ENCODE measurements around the gene MASP1.

MASP1 gene, protein sequence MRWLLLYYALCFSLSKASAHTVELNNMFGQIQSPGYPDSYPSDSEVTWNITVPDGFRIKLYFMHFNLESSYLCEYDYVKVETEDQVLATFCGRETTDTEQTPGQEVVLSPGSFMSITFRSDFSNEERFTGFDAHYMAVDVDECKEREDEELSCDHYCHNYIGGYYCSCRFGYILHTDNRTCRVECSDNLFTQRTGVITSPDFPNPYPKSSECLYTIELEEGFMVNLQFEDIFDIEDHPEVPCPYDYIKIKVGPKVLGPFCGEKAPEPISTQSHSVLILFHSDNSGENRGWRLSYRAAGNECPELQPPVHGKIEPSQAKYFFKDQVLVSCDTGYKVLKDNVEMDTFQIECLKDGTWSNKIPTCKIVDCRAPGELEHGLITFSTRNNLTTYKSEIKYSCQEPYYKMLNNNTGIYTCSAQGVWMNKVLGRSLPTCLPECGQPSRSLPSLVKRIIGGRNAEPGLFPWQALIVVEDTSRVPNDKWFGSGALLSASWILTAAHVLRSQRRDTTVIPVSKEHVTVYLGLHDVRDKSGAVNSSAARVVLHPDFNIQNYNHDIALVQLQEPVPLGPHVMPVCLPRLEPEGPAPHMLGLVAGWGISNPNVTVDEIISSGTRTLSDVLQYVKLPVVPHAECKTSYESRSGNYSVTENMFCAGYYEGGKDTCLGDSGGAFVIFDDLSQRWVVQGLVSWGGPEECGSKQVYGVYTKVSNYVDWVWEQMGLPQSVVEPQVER

DNA sequence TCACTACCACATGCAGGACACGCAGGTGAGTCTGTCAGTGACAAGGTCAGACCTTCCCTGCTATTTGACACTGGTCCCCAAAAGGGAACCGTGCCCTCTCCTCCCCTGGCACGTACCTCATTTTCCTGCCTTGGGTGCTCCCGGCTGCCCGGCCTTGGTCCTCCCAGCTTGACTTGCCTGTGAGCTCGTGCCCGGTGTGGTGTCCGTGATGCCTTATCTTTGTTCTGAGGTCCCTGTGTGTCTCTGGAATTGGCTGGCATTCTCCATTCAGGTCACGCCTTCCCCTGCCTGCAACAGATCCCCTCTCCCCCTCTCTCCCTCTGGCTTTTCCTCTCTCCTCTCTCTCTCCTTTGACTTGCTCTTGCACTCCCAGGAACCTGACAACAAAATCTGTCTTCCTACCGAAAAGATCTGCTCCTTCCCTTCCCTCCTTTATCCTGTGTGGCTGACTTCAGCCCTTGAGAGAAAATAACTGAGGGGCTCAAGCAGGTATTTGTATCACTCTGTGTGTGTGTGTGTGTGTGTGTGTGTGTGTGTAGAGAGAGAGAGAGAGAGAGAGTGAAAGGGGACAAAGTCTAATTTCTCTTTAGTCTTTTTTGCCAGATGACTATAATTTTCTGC is at the start of gene MASP1:
MASP1 (minus strand) TSS at position 226 of the 621 bp plus-strand sequence; CDS start at position 121, 105 bp downstream.
- no peak for DNase-seq (ENCODE audit: low spot score)

DNA sequence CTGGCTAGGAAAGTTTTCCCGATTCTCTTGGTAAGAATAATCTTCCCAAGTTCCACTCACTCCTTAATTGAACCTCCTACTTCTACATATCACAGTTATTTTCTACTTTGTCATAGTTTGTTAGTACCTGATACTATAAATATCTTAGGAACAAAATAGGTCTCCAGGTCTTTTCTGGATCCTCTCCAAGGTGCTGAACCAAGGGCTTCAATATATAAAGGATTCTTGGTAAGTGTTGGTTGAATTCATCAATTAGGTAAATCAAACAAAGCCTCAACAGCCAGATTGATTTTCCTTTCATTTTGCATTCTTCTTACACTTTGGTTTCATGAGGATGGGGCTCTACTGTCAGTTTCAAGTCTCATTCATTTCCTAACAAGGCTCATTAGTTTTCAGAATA is 49.0 kb upstream of the MASP1 start:
- no peak for DNase-seq (ENCODE audit: low spot score)

DNA sequence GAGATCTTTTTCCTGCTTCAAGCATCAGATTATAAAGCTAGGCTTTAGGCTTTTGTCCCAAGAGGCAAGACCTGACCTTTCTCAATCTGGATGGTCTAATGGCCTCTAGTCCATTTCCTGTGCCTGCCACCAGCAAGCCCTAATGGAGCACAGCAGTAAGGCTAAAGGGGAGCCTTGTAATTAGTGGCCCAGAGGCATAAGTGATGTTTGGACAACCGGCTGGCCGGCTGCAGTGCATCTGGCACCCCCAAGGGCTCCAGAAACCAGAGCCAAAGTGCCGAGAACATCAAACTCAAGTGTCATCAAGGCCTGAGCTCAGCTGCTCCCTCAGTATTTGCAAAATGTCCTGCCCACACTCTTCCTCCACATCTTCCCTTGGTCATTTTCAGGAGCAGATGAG is 44.8 kb upstream of the MASP1 start:
- DNase-seq (ENCODE audit: low spot score) = no peak

DNA sequence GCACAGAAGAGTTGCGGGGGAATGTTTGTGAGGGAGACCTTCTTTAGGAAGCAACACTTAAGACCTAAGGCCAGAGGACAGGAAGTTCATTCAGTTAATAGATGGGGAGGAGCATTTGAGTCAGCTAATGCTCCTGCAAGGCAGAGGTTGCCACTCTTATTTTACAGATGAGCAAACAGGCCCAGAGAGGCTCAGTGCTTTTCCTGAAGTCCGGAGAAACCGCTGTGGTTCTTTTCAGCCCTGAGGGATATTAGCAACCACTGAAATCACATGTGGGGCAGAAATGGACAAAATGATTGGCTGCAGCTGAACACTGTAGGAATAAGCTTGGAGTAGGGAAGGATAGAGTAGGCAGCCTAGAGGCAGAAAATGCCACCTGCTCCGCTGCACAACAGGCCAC is 43.4 kb upstream of the MASP1 start:
- DNase-seq (ENCODE audit: low spot score) = no peak

DNA sequence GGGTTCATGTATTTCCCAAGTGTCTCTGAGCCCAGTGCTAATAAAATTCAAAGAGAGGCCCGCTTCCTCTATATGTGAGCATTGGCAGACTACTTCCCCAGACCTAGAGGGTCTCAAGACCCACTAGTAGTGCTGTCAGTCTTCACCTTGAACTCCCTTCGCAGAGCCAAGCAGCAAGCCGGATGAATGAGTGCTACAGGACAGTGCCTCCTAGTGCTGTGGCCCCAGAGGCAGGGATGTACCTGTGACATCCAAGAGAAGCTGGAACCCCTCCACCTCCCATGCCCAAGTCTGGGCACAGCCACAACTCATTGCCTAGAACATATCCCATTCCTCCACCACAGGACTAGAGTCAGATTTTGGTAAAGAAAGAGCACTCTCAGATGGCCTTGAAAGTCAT is 37.2 kb upstream of the MASP1 start:
- no peak for DNase-seq (ENCODE audit: low spot score)

DNA sequence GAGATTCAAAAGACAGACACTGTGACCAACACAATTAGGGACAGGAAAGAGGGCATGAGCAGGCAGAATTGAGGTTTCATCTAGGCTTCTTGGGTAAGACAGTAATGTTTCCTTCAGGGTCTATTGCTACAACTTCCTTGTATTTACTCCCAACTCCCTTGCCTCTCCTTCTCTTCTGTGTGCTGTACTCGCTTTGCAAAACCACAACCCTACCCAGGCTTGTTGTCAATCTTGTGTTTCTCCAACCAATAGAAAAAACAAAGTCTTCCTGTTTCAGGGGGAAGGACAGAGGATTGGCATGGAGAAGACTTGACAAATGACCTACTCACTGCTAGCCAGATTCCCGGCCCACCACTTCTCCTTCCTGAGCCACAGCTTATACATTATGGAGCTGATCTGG is 36.3 kb upstream of the MASP1 start:
- no peak for DNase-seq (ENCODE audit: low spot score)

DNA sequence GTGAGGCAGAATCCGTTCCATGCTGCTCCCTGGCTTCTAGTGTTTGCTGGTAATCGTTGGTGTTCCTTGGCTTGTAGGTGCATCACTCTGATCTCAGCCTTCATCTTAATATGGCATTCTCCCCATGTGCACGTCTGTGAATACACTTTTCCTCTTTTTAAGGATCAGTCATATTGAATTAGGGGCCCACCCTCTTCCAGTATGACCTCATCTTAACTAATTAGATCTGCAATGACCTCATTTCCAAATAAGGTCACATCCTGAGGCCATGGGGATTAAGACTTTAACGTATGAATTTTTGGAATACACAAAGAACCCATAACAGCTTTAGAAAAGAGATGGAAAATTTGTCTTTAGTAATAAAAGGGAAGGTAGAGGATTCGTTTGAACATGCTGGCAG is 34.1 kb upstream of the MASP1 start:
- no peak for DNase-seq (ENCODE audit: low spot score)

DNA sequence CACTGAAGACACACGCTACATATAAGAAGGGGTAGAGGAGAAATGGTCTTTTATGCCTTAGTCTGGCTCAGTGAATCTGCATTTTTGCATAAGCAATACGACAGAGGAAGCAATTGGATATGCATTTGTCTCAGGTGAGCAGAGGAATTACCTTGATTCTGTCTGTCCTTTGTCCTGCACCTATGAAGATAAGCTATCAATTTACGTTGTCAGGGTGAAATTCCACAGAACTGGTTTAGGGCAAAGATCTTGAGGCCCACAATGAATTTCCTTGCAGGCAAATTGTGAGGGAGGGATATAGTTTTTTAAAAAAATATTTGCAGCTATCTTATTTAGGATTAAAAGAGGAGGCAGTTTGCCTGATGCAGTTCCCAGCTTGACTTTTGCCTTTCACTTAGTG is 31.6 kb upstream of the MASP1 start:
- no peak for DNase-seq (ENCODE audit: low spot score)

DNA sequence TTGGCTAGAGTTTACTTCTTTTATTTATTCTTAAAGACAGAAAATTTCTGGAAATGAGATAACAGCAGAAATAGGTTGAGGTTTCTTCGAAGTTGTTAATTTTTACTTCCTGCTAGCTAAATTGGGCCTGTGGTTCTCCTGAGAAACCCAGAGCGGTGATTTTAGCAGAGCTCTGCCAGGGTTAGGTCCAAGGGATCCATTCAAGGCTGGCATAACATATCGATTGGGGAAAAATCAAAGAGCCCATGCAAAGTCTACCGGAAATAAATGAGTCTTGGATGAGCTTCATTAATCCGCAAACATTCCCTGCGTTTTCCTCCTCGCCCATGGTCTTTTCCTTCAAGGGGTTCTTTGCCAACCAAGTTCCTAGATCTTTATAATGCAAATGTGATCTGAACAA is 30.8 kb upstream of the MASP1 start:
- no peak for DNase-seq (ENCODE audit: low spot score)

DNA sequence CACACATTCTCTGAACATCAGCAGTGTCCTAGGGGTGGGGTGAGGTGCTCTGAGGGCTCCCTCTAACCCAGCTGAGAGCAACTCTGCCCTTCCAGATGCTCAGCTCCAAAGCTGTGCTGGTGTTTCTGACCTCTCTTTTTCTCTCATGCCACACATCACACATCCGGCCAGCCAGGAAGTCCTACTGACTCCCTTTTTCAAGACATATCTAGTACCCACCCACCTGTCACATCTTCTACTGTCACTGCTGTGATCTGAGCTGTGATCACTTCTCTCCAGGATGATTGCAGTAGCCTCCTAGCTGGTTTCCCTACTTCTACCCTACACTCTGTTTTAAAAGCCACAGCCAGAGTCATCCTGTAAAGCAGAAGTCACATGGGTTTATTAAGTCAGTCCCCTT is 30.2 kb upstream of the MASP1 start:
- DNase-seq (ENCODE audit: low spot score) = no peak

DNA sequence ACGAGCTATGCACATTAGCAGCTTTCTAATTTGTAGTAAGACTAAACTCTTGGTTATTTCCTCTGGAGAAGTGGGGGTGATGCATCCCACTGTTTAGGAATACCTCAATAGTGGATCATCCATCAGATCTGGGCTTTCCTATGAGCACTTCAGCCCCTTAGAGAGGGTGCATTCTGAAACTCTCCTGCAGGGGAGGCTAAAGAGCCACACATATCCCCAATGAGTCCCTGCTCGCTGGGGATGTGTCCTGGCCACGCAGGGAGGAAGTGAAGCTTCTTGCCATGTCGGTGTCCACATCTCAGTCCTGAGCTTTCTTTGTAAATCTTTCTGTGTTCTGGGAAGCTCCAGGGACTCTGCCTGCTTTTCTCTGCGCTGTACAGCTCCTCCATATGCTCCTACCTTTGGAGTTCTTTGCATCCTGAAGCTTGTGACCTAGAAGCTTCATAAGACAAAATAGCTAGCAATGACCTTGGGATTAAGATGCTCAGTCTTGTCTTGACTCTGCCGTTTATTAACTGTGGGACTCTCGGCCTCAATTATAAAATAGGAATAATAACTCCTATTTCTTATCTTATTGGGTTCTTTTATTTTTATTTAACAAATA is 28.3 kb upstream of the MASP1 start:
- peak; percentile 41 for DNase-seq (ENCODE audit: low spot score)

DNA sequence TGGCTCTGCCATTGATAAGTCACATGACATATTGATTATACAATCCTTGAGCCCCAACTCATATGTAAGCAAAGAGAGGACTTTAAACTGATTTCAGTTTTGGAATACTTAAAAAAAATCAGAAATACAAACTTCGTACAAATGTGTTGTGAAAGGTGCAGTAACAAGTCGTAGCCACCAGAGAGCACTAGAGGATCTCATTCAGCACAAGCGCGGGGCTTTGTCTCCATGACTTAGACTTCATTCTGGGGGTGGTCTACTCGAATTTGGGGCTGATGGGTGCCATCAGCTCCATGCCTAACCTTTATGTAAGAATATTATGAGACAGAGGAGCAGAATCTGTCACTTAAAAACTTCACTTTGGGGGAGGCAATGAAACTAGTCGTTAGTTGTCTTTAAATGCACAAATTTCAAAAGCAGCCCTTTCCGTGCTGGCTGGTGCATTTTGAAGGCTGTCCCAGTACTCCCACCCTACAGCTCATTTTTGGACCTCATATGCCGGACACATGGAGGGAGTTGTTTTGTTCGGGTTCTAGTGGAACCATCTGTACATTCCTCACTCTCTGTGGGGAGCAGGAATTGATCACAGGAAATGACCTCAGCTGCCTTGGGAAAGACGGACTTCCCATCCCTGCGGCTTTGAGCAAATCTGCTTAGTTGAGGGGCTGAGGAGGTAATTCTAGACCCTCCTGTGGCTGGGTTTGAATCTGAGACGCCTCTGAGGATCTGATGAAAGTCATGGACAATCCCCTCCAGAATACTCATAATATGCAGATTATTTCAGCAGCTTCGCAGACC is 27.5 kb upstream of the MASP1 start:
- DNase-seq (ENCODE audit: low spot score) = peak; percentile 51

DNA sequence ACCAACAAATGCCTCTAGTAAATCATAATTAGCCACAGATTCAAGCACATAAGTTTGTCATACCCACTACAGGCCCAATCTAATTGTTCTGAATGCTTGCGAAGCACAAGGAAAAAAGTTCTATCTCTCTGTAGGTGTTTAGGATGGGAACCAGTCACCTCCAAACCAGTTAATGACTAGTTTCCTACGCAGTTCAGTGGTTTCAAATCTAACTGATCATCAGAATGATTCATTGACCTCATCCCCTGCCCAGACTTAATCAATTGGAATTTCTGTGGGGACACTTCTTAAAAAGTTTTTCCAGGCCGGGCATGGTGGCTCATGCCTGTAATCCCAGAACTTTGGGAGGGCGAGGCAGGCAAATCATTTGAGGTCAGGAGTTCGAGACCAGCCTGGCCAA is 24.3 kb upstream of the MASP1 start:
- no peak for DNase-seq (ENCODE audit: low spot score)

DNA sequence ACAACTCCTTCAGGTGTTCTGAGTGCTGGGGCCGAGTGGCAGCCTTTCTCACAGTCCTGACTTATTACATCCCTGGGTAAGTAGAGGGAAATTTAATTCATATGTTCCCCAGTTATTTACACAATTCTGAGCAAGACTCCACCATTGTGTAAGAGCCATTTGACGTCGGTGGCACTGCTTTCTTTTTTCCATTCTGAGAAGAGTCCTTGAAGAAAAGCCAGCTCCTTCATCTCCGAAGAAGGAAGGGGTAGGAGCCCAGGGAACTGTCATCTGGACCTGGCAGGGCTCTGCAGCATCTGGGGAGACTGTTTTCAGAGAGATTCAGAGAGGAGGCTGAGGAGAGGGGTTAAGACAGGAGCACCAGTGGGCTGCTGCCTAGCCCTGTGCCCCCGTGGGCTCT is 22.6 kb upstream of the MASP1 start:
- no peak for DNase-seq (ENCODE audit: low spot score)

DNA sequence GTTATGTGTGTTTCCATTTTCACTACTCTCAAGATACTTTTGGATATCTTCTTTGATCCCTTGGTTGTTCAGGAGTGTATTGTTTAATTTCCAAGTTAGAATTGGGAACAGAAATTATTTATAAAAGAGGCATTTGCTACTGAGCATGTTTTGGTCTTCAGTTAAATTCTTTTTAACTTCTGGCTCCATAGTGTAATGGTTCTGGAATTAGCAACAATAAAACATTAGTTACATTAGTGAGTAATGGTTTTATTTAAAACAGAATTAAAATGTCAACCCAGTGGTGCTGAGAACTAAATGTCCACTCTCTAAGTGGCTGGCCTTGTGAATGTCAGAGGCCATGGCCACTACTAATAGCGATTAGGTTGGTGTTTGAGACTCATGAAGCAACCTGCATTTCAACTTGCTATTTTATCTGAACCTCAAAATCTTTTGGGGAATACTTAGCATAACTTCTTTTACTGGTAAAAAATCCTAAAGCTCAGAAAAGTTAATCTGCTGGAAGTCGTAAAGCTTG is 19.5 kb upstream of the MASP1 start:
- no peak for DNase-seq (ENCODE audit: low spot score)

DNA sequence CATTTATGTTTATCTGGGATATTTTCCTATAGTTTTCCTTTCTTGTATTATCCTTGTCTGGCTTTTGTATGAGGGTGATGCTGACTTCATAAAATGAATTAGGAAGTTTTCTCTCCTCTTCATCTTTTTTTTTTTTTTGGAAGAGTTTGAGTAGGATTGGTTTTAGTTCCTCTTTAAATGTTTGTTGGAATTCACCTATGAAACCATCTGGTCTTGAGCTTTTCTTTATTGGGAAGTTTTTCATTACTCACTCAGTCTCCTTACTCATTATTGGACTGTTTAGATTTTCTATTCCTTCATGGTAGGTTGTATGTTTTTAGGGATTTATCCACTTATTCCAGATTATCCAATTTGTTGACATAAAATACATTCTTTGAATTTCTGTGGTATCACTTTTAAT is 18.7 kb upstream of the MASP1 start:
- no peak for DNase-seq (ENCODE audit: low spot score)

DNA sequence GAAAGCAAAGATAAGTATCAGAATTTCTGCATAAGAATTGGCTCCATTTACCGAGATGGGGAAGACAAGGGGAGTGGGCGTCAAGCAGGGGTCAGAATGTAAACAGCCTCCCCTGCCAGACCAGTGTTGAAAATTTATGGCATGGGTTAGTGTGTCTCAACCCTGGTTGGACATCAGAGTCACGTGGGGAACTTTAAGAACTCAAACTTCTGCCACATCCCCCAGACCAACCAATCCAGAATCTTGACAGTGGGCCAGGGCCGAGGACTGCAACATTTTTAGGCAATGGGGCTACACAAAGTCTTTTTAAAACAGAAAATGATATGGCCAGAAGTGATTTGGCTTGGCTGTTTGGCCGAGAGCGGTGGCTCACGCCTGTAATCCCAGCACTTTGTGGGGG is 14.3 kb upstream of the MASP1 start:
- no peak for DNase-seq (ENCODE audit: low spot score)

DNA sequence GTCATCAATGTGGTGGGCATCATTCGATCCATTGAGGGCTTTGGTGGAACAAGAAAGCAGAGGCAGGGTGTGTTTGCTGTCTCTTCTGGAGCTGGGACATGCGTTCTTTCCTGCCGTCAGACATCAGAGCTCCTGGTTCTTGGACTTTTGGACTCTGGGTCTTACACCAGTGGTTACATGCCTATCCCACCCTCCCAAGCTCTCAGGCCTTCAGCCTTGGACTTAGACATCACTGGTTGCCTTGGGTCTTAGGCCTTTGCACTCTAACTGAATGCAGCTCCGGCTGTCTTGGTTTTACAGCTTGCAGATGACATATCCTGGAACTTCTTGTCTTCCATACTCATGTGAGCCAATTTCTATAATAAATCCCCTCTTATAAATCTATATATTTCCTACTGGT is 8.1 kb upstream of the MASP1 start:
- no peak for DNase-seq (ENCODE audit: low spot score)

DNA sequence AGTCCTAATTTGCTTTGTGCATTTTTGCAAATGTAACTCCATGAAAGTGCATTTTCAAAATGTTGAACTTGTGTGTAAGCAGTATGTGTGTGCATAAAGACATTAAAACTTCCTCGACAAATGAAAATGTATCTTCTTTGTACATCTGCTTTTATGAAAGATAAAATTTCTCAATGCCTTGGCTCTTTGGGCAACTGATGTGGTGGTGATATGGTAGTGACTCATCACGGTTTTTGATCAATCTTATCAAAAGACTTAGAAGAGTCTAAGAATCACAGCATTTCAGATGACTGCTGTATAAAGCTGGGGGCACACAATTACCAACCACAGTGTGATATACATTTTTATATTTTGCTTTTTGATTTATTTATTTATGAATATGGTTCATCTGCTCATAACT is 5.4 kb upstream of the MASP1 start:
- no peak for DNase-seq (ENCODE audit: low spot score)

DNA sequence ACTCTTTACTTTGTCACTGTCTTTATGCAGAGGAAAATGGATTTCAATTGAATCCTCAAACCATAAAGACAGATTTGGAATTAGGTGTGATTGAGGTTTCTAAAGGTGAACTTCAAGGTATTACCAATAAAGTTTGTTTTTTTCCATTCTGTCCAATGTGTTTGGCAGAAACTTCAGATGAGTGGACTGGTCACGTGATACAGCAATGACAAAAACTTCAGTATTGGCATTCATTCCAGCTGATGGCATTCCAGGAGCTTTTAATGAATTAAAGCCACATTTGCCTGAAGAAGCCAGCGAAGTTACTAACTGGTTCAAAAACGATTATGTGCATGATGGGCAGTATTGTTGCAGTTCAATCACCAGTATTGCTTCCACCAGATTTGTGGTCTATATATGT is 4.5 kb upstream of the MASP1 start:
- DNase-seq (ENCODE audit: low spot score) = no peak

DNA sequence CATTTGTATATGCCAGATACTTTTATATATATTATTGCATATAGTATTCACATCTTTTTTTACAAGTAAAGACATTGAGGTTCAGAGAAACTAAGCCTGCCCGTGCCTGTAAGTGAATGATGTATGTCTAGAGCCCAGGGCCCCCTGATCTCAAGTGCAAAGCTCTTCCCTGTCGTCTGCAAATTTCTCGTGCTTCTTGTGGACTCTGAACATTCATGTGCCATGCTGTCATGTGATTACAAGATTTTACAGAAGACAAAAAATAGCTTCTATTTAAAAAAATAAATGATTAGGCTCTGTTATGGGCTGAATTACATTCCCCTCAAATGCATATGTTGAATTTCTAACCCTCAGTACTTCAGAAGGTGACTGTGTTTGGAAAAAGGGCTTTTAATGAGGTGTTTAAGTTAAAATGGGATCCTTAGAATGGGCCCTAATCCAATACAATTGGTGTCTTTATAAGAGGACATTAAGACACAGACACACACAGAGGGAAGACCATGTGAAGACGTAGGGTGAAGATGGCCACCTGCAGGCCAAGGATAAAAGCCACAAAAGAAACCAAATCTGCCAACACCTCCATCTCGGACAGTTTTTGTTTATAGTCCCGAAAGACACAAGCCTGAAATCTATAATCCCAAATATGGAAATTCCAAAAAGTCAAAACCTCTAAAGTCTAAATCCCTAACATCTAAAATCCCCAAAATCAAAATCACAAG is 3.9 kb upstream of the MASP1 start:
- DNase-seq (ENCODE audit: low spot score) = no peak

Measured in kidney capillary endothelial cell (primary cell).